Endothelial cell of umbilical vein (primary cell): ENCODE results near the gene DUSP2. TPM values are rescaled to one million over a fixed set of nuclear protein-coding genes. Genes with fewer than 3 reads are reported as not detected.

Experiments
- BruUV-seq: library from RNA; stranded (reverse); fragments of 400-500 nt; replicated peaks from 2 replicates; lab custom pipeline; 2021; lab: Mats Ljungman, UMichigan
- CTCF ChIA-PET: fragments of 300-600, 350-600 bp; sonication (Branson Sonifier 250); formaldehyde crosslinking; loops from one replicate; lab custom pipeline; 2021; ENCODE audit warnings: antibody characterized with exemption, inconsistent platforms; lab: Charles Lee
- POLR2A ChIA-PET: fragments of 300-600, 350-600 bp; sonication (Branson Sonifier 250); formaldehyde crosslinking; loops from one replicate; lab custom pipeline; 2021; ENCODE audit warnings: antibody characterized with exemption, inconsistent platforms; lab: Charles Lee
- DNase-seq: peaks from one replicate; pipeline ENCODE4 v3.0.0-alpha.2; 2011; ENCODE audit warnings: low read depth, low spot score
- FAIRE-seq: peaks from 2 replicates; lab custom pipeline; 2011; peaks lifted over from hg19 to GRCh38; lab: Jason Lieb, UNC
- H2AFZ ChIP-seq: 2 replicates; pipeline ENCODE4 v1.6.0; 2012; ENCODE audit warnings: low read depth, low read length, control low read depth, inconsistent platforms
- H3K27ac ChIP-seq: 2 replicates; pipeline ENCODE4 v1.5.1; 2011; ENCODE audit warnings: low read depth, mild to moderate bottlenecking, control low read depth, low read length, moderate library complexity; ENCODE audit not compliant: insufficient read depth
- H3K27me3 ChIP-seq, 2 experiments: 2 replicates each; pipeline versions ENCODE4 v1.6.0 to v1.6.1; 2011; ENCODE audit warnings: low read length in 2 of 2, mixed read lengths in 1 of 2; ENCODE audit not compliant: control insufficient read depth in 2 of 2, insufficient read depth in 2 of 2
- H3K36me3 ChIP-seq, 2 experiments: 2 replicates in 1 of 2; 3 replicates in 1 of 2; pipeline ENCODE4 v1.5.1; 2011; ENCODE audit warnings: low read length in 2 of 2, mild to moderate bottlenecking in 1 of 2, moderate library complexity in 1 of 2; ENCODE audit not compliant: control insufficient read depth in 2 of 2, insufficient read depth in 2 of 2; ENCODE audit errors: extremely low read depth in 1 of 2
- H3K4me1 ChIP-seq: 3 replicates; pipeline ENCODE4 v1.5.1; 2011; ENCODE audit warnings: mild to moderate bottlenecking, low read length; ENCODE audit not compliant: control insufficient read depth, insufficient read depth; ENCODE audit errors: extremely low read depth
- H3K4me2 ChIP-seq: 2 replicates; pipeline ENCODE4 v1.6.1; 2011; ENCODE audit warnings: low read length, control low read depth, mixed read lengths; ENCODE audit not compliant: insufficient read depth
- H3K4me3 ChIP-seq, 3 experiments: fragments of 200-600 bp in 1 of 3; sonication (generic), shearing (Covaris generic) in 1 of 3; replicated peaks in 1 of 3; 2 replicates each; pipeline ENCODE4 v1.5.1; 2011 to 2016; ENCODE audit warnings: control low read depth in 3 of 3, low read length in 3 of 3, mild to moderate bottlenecking in 2 of 3, inconsistent platforms in 1 of 3, low read depth in 1 of 3, moderate library complexity in 1 of 3; ENCODE audit not compliant: insufficient read depth in 1 of 3
- H3K79me2 ChIP-seq: 2 replicates; pipeline ENCODE4 v1.6.0; 2012; ENCODE audit warnings: low read length, inconsistent platforms; ENCODE audit not compliant: control insufficient read depth, insufficient read depth
- H3K9ac ChIP-seq: replicated peaks from 2 replicates; pipeline ENCODE3; 2011; ENCODE audit warnings: low read length, control low read depth; ENCODE audit not compliant: insufficient read depth; ENCODE audit errors: extremely low read depth
- H3K9me1 ChIP-seq: replicated peaks from 3 replicates; pipeline ENCODE4 v1.6.0; 2011; ENCODE audit warnings: mild to moderate bottlenecking, low read length; ENCODE audit not compliant: control insufficient read depth, insufficient read depth; ENCODE audit errors: extremely low read depth
- H3K9me3 ChIP-seq: replicated peaks from 2 replicates; pipeline ENCODE4 v1.5.1; 2012; ENCODE audit warnings: low read length, inconsistent platforms; ENCODE audit not compliant: control insufficient read depth, insufficient read depth
- H4K20me1 ChIP-seq: replicated peaks from 2 replicates; pipeline ENCODE3; 2011; ENCODE audit warnings: mild to moderate bottlenecking, low read length; ENCODE audit not compliant: control insufficient read depth, insufficient read depth; ENCODE audit errors: extremely low read depth
- CTCF ChIP-seq, 2 donors: IDR thresholded peaks; 1 replicate in 1 of 2; 2 replicates in 1 of 2; pipeline ENCODE4 v1.5.1; 2011; ENCODE audit warnings: low read length in 2 of 2, mild to moderate bottlenecking in 2 of 2, moderate library complexity in 2 of 2, control low read depth in 1 of 2, inconsistent platforms in 1 of 2, low read depth in 1 of 2; ENCODE audit not compliant: insufficient read depth in 1 of 2; ENCODE audit errors: extremely low read depth in 1 of 2
- EZH2 ChIP-seq: IDR thresholded peaks from 2 replicates; pipeline ENCODE4 v1.6.1; 2012; ENCODE audit warnings: borderline replicate concordance, low read depth, mild to moderate bottlenecking, moderate library complexity, low read length, inconsistent platforms; ENCODE audit not compliant: severe bottlenecking
- FOS ChIP-seq: IDR thresholded peaks from 2 replicates; pipeline ENCODE4 v1.6.1; 2011; ENCODE audit warnings: mild to moderate bottlenecking, low read length, moderate library complexity, borderline replicate concordance; ENCODE audit not compliant: insufficient read depth
- POLR2A ChIP-seq: IDR thresholded peaks from 2 replicates; pipeline ENCODE4 v1.6.1; 2012; ENCODE audit warnings: low read depth, mild to moderate bottlenecking, control low read depth, low read length
- dilution Hi-C: fragments of 300-500 bp; cut with MboI; formaldehyde crosslinking; loops from one replicate; pipeline ENCODE4 v1.15.0; 2019; ENCODE audit warnings: low sequenced_read_pairs; ENCODE audit not compliant: extremely low pct_ligation_motif_present
- intact Hi-C: fragments of 100-400 bp; cut with micrococcal nuclease; formaldehyde crosslinking; loops from one replicate; pipeline ENCODE4 v1.10.0; 2022
- polyA plus RNA-seq, 4 experiments: library from polyadenylated mRNA; depleted of rRNA in 3 of 4; stranded (reverse) in 3 of 4; unstranded in 1 of 4; fragments of >200 nt; gene quantifications; 2 replicates each; pipeline versions ENCODE4 v1.2.1 to v1.2.3, GENCODE V29; 2011 to 2012; ENCODE audit warnings: missing spikeins in 1 of 4
- total RNA-seq: library from RNA; stranded (reverse); gene quantifications from 2 replicates; pipeline ENCODE4 v1.2.3, GENCODE V29; 2021

Gene DUSP2
- total and polyA plus RNA-seq, 2 donors (not counting 3 experiments of a cell fraction or from before 2014, with no cell fraction given) = 0.33 TPM

- H3K27me3 ChIP-seq = peaks cover 7 to 9% of the 10 kb centered on the region in 2 experiments
- H3K4me1 ChIP-seq = no peaks in the 10 kb centered on the region
- no peaks in the 10 kb centered on the region for H3K9me1 ChIP-seq
- no peak for FAIRE-seq
- dilution Hi-C loops (no loop called here), intact Hi-C loops (loop anchor here (2.0 kb wide), 1 partner anchor 57 kb away; no protein-coding TSS in a partner anchor)
- no peaks in the 10 kb centered on the region for H3K9me3 ChIP-seq
- DNase-seq = no peak
- no peak overlapping the region for H2AFZ ChIP-seq
- POLR2A ChIA-PET = interaction anchor here (1.6 kb wide), 1 partner anchor 125 kb away, joined by 6 read pairs; no protein-coding TSS in a partner anchor
- H3K9ac ChIP-seq = no peak overlapping the region
- H3K4me3 ChIP-seq = no peak overlapping the region
- H3K27ac ChIP-seq = no peak overlapping the region
- CTCF ChIA-PET = interaction anchor here (0.7 to 3.4 kb wide), 13 partner anchors 10 to 388 kb away, joined by 3 to 47 read pairs (median 7); no protein-coding TSS in a partner anchor
- H3K36me3 ChIP-seq = no peaks in the 10 kb centered on the region
- H3K4me2 ChIP-seq = no peak overlapping the region
- H4K20me1 ChIP-seq = no peaks in the 10 kb centered on the region
- TF ChIP-seq FOS (no peak), EZH2 (no peak)
- no peaks in the 10 kb centered on the region for H3K79me2 ChIP-seq
- no TSS peak for BruUV-seq
Observed at GRCh38 chr2:96117701-96118588, 27.3 kb downstream of the DUSP2 start.

GRCh38 chr2:96116879-96117533, 28.2 kb downstream of the DUSP2 start:
- peak overlapping the region; percentile 46 for H3K4me2 ChIP-seq
- FAIRE-seq = no peak

More at GRCh38 chr2:96116879-96117533, 28.2 kb downstream of the DUSP2 start:
- Histone ChIP-seq H3K9me1 (no peaks in the 10 kb centered on the region), H3K4me1 (no peaks in the 10 kb centered on the region), H2AFZ (peak overlapping the region; percentile 25), H4K20me1 (no peaks in the 10 kb centered on the region), H3K27me3 (peaks cover 7 to 9% of the 10 kb centered on the region in 2 experiments), H3K9me3 (no peaks in the 10 kb centered on the region), H3K9ac (no peak overlapping the region), H3K4me3 (peak overlapping the region in 1 of 3 experiments; percentile 12), H3K79me2 (no peaks in the 10 kb centered on the region), H3K27ac (no peak overlapping the region), H3K36me3 (no peaks in the 10 kb centered on the region)
- BruUV-seq = no TSS peak
- POLR2A ChIA-PET = interaction anchor here (1.6 kb wide), 1 partner anchor 124 kb away, joined by 6 read pairs; no protein-coding TSS in a partner anchor
- dilution Hi-C loops (no loop called here), intact Hi-C loops (loop anchor here (2.0 kb wide), 1 partner anchor 58 kb away; no protein-coding TSS in a partner anchor)
- peak; percentile 17 for DNase-seq
- TF ChIP-seq CTCF (IDR thresholded peaks at IDR 0.05; ENCODE audit: extremely low read depth in 1 of 2, insufficient read depth in 1 of 2, low read depth in 1 of 2, low read length in 2 of 2) (peak; percentile 65 to 93), POLR2A (no peak)
- CTCF ChIA-PET = interaction anchor here (0.6 to 3.4 kb wide), 37 partner anchors 9 to 772 kb away, joined by 3 to 47 read pairs (median 4); partner anchors contain the start of gene ANKRD36C
